Endothelial cell of umbilical vein (primary cell): ENCODE measurements around the gene RFX7. TPM values are rescaled to one million over a fixed set of nuclear protein-coding genes. Genes with fewer than 3 reads are reported as not detected.

Source experiments
- BruUV-seq: library from RNA; stranded (reverse); fragments of 400-500 nt; replicated peaks from 2 replicates; lab custom pipeline; 2021; lab: Mats Ljungman, UMichigan
- CTCF ChIA-PET: fragments of 300-600, 350-600 bp; sonication (Branson Sonifier 250); formaldehyde crosslinking; loops from one replicate; lab custom pipeline; 2021; ENCODE audit warnings: antibody characterized with exemption, inconsistent platforms; lab: Charles Lee
- POLR2A ChIA-PET: fragments of 300-600, 350-600 bp; sonication (Branson Sonifier 250); formaldehyde crosslinking; loops from one replicate; lab custom pipeline; 2021; ENCODE audit warnings: antibody characterized with exemption, inconsistent platforms; lab: Charles Lee
- DNase-seq: peaks from one replicate; pipeline ENCODE4 v3.0.0-alpha.2; 2011; ENCODE audit warnings: low read depth, low spot score
- FAIRE-seq: peaks from 2 replicates; lab custom pipeline; 2011; peaks lifted over from hg19 to GRCh38; lab: Jason Lieb, UNC
- H2AFZ ChIP-seq: 2 replicates; pipeline ENCODE4 v1.6.0; 2012; ENCODE audit warnings: low read depth, low read length, control low read depth, inconsistent platforms
- H3K27ac ChIP-seq: 2 replicates; pipeline ENCODE4 v1.5.1; 2011; ENCODE audit warnings: low read depth, mild to moderate bottlenecking, control low read depth, low read length, moderate library complexity; ENCODE audit not compliant: insufficient read depth
- H3K27me3 ChIP-seq, 2 experiments: 2 replicates each; pipeline versions ENCODE4 v1.6.0 to v1.6.1; 2011; ENCODE audit warnings: low read length in 2 of 2, mixed read lengths in 1 of 2; ENCODE audit not compliant: control insufficient read depth in 2 of 2, insufficient read depth in 2 of 2
- H3K36me3 ChIP-seq, 2 experiments: 2 replicates in 1 of 2; 3 replicates in 1 of 2; pipeline ENCODE4 v1.5.1; 2011; ENCODE audit warnings: low read length in 2 of 2, mild to moderate bottlenecking in 1 of 2, moderate library complexity in 1 of 2; ENCODE audit not compliant: control insufficient read depth in 2 of 2, insufficient read depth in 2 of 2; ENCODE audit errors: extremely low read depth in 1 of 2
- H3K4me1 ChIP-seq: 3 replicates; pipeline ENCODE4 v1.5.1; 2011; ENCODE audit warnings: mild to moderate bottlenecking, low read length; ENCODE audit not compliant: control insufficient read depth, insufficient read depth; ENCODE audit errors: extremely low read depth
- H3K4me2 ChIP-seq: 2 replicates; pipeline ENCODE4 v1.6.1; 2011; ENCODE audit warnings: low read length, control low read depth, mixed read lengths; ENCODE audit not compliant: insufficient read depth
- H3K4me3 ChIP-seq, 3 experiments: fragments of 200-600 bp in 1 of 3; sonication (generic), shearing (Covaris generic) in 1 of 3; replicated peaks in 1 of 3; 2 replicates each; pipeline ENCODE4 v1.5.1; 2011 to 2016; ENCODE audit warnings: control low read depth in 3 of 3, low read length in 3 of 3, mild to moderate bottlenecking in 2 of 3, inconsistent platforms in 1 of 3, low read depth in 1 of 3, moderate library complexity in 1 of 3; ENCODE audit not compliant: insufficient read depth in 1 of 3
- H3K79me2 ChIP-seq: 2 replicates; pipeline ENCODE4 v1.6.0; 2012; ENCODE audit warnings: low read length, inconsistent platforms; ENCODE audit not compliant: control insufficient read depth, insufficient read depth
- H3K9ac ChIP-seq: replicated peaks from 2 replicates; pipeline ENCODE3; 2011; ENCODE audit warnings: low read length, control low read depth; ENCODE audit not compliant: insufficient read depth; ENCODE audit errors: extremely low read depth
- H3K9me1 ChIP-seq: replicated peaks from 3 replicates; pipeline ENCODE4 v1.6.0; 2011; ENCODE audit warnings: mild to moderate bottlenecking, low read length; ENCODE audit not compliant: control insufficient read depth, insufficient read depth; ENCODE audit errors: extremely low read depth
- H3K9me3 ChIP-seq: replicated peaks from 2 replicates; pipeline ENCODE4 v1.5.1; 2012; ENCODE audit warnings: low read length, inconsistent platforms; ENCODE audit not compliant: control insufficient read depth, insufficient read depth
- H4K20me1 ChIP-seq: replicated peaks from 2 replicates; pipeline ENCODE3; 2011; ENCODE audit warnings: mild to moderate bottlenecking, low read length; ENCODE audit not compliant: control insufficient read depth, insufficient read depth; ENCODE audit errors: extremely low read depth
- EZH2 ChIP-seq: IDR thresholded peaks from 2 replicates; pipeline ENCODE4 v1.6.1; 2012; ENCODE audit warnings: borderline replicate concordance, low read depth, mild to moderate bottlenecking, moderate library complexity, low read length, inconsistent platforms; ENCODE audit not compliant: severe bottlenecking
- FOS ChIP-seq: IDR thresholded peaks from 2 replicates; pipeline ENCODE4 v1.6.1; 2011; ENCODE audit warnings: mild to moderate bottlenecking, low read length, moderate library complexity, borderline replicate concordance; ENCODE audit not compliant: insufficient read depth
- GATA2 ChIP-seq: IDR thresholded peaks from 2 replicates; pipeline ENCODE4 v1.7.0; 2011; ENCODE audit warnings: low read depth, mild to moderate bottlenecking, moderate library complexity, mixed read lengths, low read length; ENCODE audit not compliant: insufficient read length, insufficient read depth
- JUN ChIP-seq: IDR thresholded peaks from 2 replicates; pipeline ENCODE4 v1.6.1; 2011; ENCODE audit warnings: borderline replicate concordance, low read depth; ENCODE audit not compliant: insufficient read length, insufficient read depth
- MAX ChIP-seq: IDR thresholded peaks from 2 replicates; pipeline ENCODE4 v1.6.1; 2011; ENCODE audit not compliant: insufficient read depth, insufficient read length
- MYC ChIP-seq: IDR thresholded peaks from one replicate; pipeline ENCODE4 v1.6.1; 2011; ENCODE audit warnings: mild to moderate bottlenecking, low read depth, low read length
- POLR2A ChIP-seq: IDR thresholded peaks from 2 replicates; pipeline ENCODE4 v1.6.1; 2012; ENCODE audit warnings: low read depth, mild to moderate bottlenecking, control low read depth, low read length
- POLR2AphosphoS5 ChIP-seq: IDR thresholded peaks from 2 replicates; pipeline ENCODE4 v1.6.1; 2012; ENCODE audit warnings: low read depth, mild to moderate bottlenecking, control low read depth, low read length, moderate library complexity; ENCODE audit not compliant: insufficient read depth
- dilution Hi-C: fragments of 300-500 bp; cut with MboI; formaldehyde crosslinking; loops from one replicate; pipeline ENCODE4 v1.15.0; 2019; ENCODE audit warnings: low sequenced_read_pairs; ENCODE audit not compliant: extremely low pct_ligation_motif_present
- intact Hi-C: fragments of 100-400 bp; cut with micrococcal nuclease; formaldehyde crosslinking; loops from one replicate; pipeline ENCODE4 v1.10.0; 2022
- polyA plus RNA-seq, 4 experiments: library from polyadenylated mRNA; depleted of rRNA in 3 of 4; stranded (reverse) in 3 of 4; unstranded in 1 of 4; fragments of >200 nt; gene quantifications; 2 replicates each; pipeline versions ENCODE4 v1.2.1 to v1.2.3, GENCODE V29; 2011 to 2012; ENCODE audit warnings: missing spikeins in 1 of 4
- total RNA-seq: library from RNA; stranded (reverse); gene quantifications from 2 replicates; pipeline ENCODE4 v1.2.3, GENCODE V29; 2021
- TF ChIP-seq, protein P1 (sequence below), 2 donors: IDR thresholded peaks; 1 replicate in 1 of 2; 2 replicates in 1 of 2; pipeline ENCODE4 v1.5.1; 2011; ENCODE audit warnings: low read length in 2 of 2, mild to moderate bottlenecking in 2 of 2, moderate library complexity in 2 of 2, control low read depth in 1 of 2, inconsistent platforms in 1 of 2, low read depth in 1 of 2; ENCODE audit not compliant: insufficient read depth in 1 of 2; ENCODE audit errors: extremely low read depth in 1 of 2

RFX7 gene
- total and polyA plus RNA-seq, 2 donors (not counting 3 experiments of a cell fraction or from before 2014, with no cell fraction given) = 6.3 to 23.0 TPM

DNA sequence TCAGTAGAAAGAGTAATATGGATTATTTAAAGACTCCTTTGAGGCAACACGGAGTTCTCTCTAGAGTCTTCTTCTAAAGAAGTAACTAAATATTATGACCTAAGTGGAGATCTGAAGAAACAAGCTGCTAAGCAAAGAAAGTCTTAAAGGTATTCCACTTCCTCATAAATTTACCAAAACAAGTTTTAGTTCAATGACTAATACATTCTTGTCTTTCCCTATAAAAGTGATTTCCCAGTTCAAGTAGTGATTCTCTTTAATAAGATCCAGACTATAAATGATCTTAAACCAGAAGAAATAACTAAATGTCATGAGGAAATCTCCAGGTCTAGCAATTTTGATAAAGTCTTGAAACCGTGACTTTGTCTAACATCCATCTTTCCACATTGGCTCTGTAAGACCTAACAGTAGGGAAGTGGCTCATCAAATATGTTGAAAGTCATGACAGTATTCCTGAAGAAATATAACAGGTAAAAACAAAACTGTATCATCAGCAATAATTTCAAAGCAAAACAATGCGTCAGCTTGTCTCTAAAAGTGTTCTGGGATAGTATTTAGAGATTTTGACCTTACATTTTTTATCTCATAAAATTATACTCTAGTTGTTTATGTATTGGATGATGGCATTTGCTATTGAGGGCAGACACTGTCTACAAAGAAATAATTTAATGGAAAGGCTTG lies 198.5 kb downstream of the RFX7 start:
- Histone ChIP-seq H3K27ac (no peak overlapping the region), H3K79me2 (no peaks in the 10 kb centered on the region), H3K9ac (no peak overlapping the region), H3K9me3 (no peaks in the 10 kb centered on the region), H3K9me1 (no peaks in the 10 kb centered on the region), H3K36me3 (no peaks in the 10 kb centered on the region), H2AFZ (no peak overlapping the region), H3K4me1 (peaks cover 23% of the 10 kb centered on the region), H3K4me3 (no peak overlapping the region), H3K27me3 (no peaks in the 10 kb centered on the region), H4K20me1 (no peaks in the 10 kb centered on the region), H3K4me2 (no peak overlapping the region)
- intact Hi-C loops (loop anchor here (10.0 kb wide), 1 partner anchor 200 kb away; the partner anchor contains the start of gene RFX7), dilution Hi-C loops (no loop called here)
- no peak for DNase-seq
- CTCF ChIA-PET = no interaction called here
- FAIRE-seq = no peak
- POLR2A ChIA-PET = no interaction called here
- BruUV-seq = no TSS peak
- no peak for TF ChIP-seq JUN
- no peak for TF ChIP-seq MAX
- no peak for TF ChIP-seq POLR2AphosphoS5
- TF ChIP-seq, protein P1, sequence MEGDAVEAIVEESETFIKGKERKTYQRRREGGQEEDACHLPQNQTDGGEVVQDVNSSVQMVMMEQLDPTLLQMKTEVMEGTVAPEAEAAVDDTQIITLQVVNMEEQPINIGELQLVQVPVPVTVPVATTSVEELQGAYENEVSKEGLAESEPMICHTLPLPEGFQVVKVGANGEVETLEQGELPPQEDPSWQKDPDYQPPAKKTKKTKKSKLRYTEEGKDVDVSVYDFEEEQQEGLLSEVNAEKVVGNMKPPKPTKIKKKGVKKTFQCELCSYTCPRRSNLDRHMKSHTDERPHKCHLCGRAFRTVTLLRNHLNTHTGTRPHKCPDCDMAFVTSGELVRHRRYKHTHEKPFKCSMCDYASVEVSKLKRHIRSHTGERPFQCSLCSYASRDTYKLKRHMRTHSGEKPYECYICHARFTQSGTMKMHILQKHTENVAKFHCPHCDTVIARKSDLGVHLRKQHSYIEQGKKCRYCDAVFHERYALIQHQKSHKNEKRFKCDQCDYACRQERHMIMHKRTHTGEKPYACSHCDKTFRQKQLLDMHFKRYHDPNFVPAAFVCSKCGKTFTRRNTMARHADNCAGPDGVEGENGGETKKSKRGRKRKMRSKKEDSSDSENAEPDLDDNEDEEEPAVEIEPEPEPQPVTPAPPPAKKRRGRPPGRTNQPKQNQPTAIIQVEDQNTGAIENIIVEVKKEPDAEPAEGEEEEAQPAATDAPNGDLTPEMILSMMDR (IDR thresholded peaks at IDR 0.05; ENCODE audit: extremely low read depth in 1 of 2, insufficient read depth in 1 of 2, low read depth in 1 of 2, low read length in 2 of 2) = no peak
- TF ChIP-seq GATA2 = no peak
- TF ChIP-seq EZH2 = no peak
- TF ChIP-seq FOS = no peak
- no peak for TF ChIP-seq POLR2A
- TF ChIP-seq MYC = no peak
